Activated CD4-positive, alpha-beta T cell treated with anti-CD3 and anti-CD28 coated beads for 36 hours (primary cell): ENCODE data around the gene CHTF18. TPM values are rescaled to one million over a fixed set of nuclear protein-coding genes. Genes with fewer than 3 reads are reported as not detected.
"Not testable (repeated sequence)": the region's sequence is repeated elsewhere in the genome, so short reads cannot be mapped to it uniquely, and the experiment has no call there.

Experiments used
- ATAC-seq: fragments of 200-7000 bp; cut with Tn5 transposase; one replicate; pipeline ENCODE4 v1.10.0; 2021; ENCODE audit warnings: mild to moderate bottlenecking, moderate library complexity
- CTCF ChIA-PET: fragments of 350-600 bp; sonication (Branson Sonifier 250); formaldehyde crosslinking; loops from one replicate; lab custom pipeline; 2021; ENCODE audit warnings: antibody characterized with exemption; lab: Charles Lee
- POLR2A ChIA-PET: fragments of 350-600 bp; sonication (Branson Sonifier 250); formaldehyde crosslinking; loops from one replicate; lab custom pipeline; 2021; ENCODE audit warnings: antibody characterized with exemption, inconsistent platforms; lab: Charles Lee
- DNase-seq: peaks from one replicate; pipeline ENCODE4 v3.0.0-alpha.2; 2020
- H3K27ac Mint-ChIP-seq: one replicate; pipeline ENCODE4 v1.8.0; 2021; ENCODE audit warnings: mixed read lengths
- H3K27me3 Mint-ChIP-seq: one replicate; pipeline ENCODE4 v1.8.0; 2021; ENCODE audit warnings: mixed read lengths
- H3K36me3 Mint-ChIP-seq: one replicate; pipeline ENCODE4 v1.8.0; 2021; ENCODE audit warnings: low read depth, mixed read lengths
- H3K4me1 Mint-ChIP-seq: one replicate; pipeline ENCODE4 v1.8.0; 2021; ENCODE audit warnings: mixed read lengths
- H3K4me3 Mint-ChIP-seq: one replicate; pipeline ENCODE4 v1.8.0; 2021; ENCODE audit warnings: mild to moderate bottlenecking, moderate library complexity, mixed read lengths
- H3K9me3 Mint-ChIP-seq: one replicate; pipeline ENCODE4 v1.8.0; 2021; ENCODE audit warnings: low read depth, mixed read lengths
- intact Hi-C, 2 experiments: fragments of 100-400 bp; cut with DNase I in 1 of 2; cut with micrococcal nuclease in 1 of 2; formaldehyde crosslinking; loops; one replicate each; pipeline versions ENCODE4 v1.14.2 to v1.15.1; 2022 to 2024; cut with DNase I, micrococcal nuclease
- total RNA-seq, 2 experiments: library from RNA; stranded (reverse); gene quantifications; one replicate each; pipeline ENCODE4 v1.2.3, GENCODE V29; 2021

CHTF18 gene
- total RNA-seq, 2 experiments from 2014 or later, result 82.2 to 105 TPM

DNA sequence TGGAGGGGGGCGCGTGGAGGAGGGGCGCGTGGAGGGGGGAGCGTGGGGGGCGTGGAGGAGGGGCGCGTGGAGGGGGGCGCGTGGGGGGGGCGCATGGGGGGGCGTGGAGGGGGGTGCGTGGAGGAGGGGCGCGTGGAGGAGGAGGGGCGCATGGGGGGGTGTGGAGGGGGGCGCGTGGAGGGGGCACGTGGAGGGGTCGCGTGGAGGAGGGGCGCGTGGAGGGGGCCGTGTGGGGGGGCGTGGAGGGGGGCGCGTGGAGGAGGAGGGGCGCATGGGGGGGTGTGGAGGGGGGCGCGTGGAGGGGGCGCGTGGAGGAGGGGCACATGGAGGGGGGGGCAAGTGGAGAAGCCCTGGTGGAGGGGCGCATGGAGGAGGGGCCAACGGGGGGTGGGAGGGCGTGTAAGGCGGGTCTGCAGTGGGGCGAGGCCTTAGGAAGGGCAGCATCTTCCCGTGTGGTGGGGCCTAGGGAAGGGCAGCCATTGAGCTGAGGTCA, 20.6 kb upstream of the CHTF18 start:
- Mint-ChIP-seq H3K36me3 (no peaks in the 10 kb centered on the region), H3K27ac (no peak overlapping the region), H3K4me3 (no peak overlapping the region), H3K4me1 (no peaks in the 10 kb centered on the region), H3K27me3 (no peaks in the 10 kb centered on the region), H3K9me3 (no peaks in the 10 kb centered on the region)
- DNase-seq (no peak), ATAC-seq (no peak)
- CTCF ChIA-PET, result no interaction called here
- POLR2A ChIA-PET, result no interaction called here
- intact Hi-C loops, result no loop called here

DNA sequence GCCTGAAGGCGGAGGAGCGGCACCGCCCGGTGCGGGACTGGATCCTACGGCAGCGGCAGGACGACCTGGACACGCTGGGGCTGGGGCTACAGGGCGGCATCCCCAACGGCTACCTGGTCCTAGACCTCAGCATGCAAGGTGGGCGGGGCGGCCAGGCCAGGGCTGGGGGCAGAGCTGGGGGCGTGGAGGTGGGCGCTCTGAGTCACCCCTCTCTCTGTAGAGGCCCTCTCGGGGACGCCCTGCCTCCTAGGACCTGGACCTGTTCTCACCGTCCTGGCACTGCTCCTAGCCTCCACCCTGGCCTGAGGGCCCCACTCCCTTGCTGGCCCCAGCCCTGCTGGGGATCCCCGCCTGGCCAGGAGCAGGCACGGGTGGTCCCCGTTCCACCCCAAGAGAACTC, 20.0 kb upstream of the CHTF18 start:
- H3K9me3 Mint-ChIP-seq, result no peaks in the 10 kb centered on the region
- POLR2A ChIA-PET, result no interaction called here
- no peak overlapping the region for H3K4me3 Mint-ChIP-seq
- no peak for DNase-seq
- H3K4me1 Mint-ChIP-seq, result no peaks in the 10 kb centered on the region
- intact Hi-C loops, result no loop called here
- no peaks in the 10 kb centered on the region for H3K36me3 Mint-ChIP-seq
- CTCF ChIA-PET, result no interaction called here
- H3K27ac Mint-ChIP-seq, result no peak overlapping the region
- no peaks in the 10 kb centered on the region for H3K27me3 Mint-ChIP-seq
- no peak for ATAC-seq

DNA sequence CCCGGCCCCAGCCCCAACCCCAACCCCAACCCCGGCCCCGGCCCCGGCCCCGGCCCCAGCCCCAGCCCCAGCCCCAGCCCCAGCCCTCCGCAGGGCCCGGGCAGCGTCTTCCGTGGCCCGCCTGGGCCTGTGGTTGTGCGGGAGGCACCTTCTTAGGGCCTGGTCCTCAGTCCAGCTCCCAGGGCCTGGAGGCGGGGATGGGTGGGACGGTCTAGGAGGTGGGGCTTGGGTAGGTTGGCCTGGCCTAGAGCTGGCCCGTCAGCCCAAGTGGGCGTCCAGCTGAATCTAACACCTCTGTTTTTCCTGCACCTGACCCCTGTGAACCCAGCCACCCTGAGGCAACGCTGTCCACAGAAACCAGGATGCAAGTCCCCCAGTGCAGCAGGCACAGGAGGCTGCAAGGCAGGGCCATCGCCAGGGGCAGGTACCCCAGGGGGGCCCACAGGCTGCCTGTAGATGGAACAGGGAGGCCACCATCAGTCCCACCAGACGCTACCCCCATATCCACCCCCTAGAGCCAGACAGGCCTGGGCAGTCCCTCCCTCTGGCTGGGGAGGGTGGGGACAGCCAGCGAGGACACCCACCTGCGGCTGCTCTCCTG, 19.1 kb upstream of the CHTF18 start:
- H3K9me3 Mint-ChIP-seq, result no peaks in the 10 kb centered on the region
- H3K4me1 Mint-ChIP-seq, result no peaks in the 10 kb centered on the region
- ChIA-PET CTCF (no interaction called here), POLR2A (no interaction called here)
- ATAC-seq (no peak), DNase-seq (no peak)
- H3K4me3 Mint-ChIP-seq, result no peak overlapping the region
- H3K27me3 Mint-ChIP-seq, result no peaks in the 10 kb centered on the region
- no peak overlapping the region for H3K27ac Mint-ChIP-seq
- intact Hi-C loops, result no loop called here
- no peaks in the 10 kb centered on the region for H3K36me3 Mint-ChIP-seq

DNA sequence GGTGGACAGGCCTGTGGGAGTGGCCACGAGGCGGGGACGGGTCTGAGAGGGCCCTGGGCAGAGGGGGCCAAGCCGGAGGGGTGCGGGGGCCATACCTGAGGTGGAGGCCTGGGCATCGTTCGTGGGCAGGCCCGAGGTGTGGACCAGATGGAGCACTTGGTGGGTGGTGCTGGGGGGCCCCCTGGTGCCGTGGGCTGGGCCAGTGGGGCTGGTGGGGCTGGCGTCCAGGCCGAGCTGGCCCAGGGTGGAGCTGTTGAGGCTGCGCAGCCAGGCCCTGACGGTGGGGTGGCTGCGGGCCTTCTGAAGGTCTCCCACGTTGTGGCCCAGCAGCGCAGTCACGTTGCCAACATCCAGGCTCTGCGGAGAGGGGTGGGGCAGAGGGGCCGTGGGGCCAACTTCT, 18.5 kb upstream of the CHTF18 start:
- Mint-ChIP-seq H3K9me3 (no peaks in the 10 kb centered on the region), H3K27ac (no peak overlapping the region), H3K36me3 (no peaks in the 10 kb centered on the region), H3K4me1 (no peaks in the 10 kb centered on the region), H3K27me3 (no peaks in the 10 kb centered on the region), H3K4me3 (no peak overlapping the region)
- intact Hi-C loops, result no loop called here
- DNase-seq, result no peak
- ChIA-PET POLR2A (no interaction called here), CTCF (no interaction called here)
- ATAC-seq, result no peak

DNA sequence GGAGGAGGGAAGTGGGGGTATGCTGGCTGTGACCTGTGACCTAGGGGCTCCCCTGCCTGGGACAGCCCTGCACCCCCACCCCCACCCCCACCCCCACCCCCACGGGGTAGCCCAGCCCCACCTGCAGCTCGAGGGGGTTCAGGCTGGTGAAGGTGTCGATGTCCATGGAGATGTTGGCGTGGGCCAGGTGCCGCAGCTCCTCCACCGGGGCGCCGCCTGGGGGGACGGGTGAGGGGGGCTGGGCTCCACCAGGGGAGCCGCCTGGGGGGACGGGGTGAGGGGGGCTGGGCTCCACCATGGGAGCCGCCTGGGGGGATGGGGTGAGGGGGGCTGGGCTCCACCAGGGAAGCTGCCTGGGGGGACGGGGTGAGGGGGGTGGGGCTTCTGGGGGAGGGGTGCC, 18.0 kb upstream of the CHTF18 start:
- Mint-ChIP-seq H3K27me3 (no peaks in the 10 kb centered on the region), H3K4me3 (no peak overlapping the region), H3K36me3 (no peaks in the 10 kb centered on the region), H3K4me1 (no peaks in the 10 kb centered on the region), H3K27ac (no peak overlapping the region), H3K9me3 (no peaks in the 10 kb centered on the region)
- POLR2A ChIA-PET, result no interaction called here
- CTCF ChIA-PET, result no interaction called here
- ATAC-seq (no peak), DNase-seq (no peak)
- intact Hi-C loops, result no loop called here

DNA sequence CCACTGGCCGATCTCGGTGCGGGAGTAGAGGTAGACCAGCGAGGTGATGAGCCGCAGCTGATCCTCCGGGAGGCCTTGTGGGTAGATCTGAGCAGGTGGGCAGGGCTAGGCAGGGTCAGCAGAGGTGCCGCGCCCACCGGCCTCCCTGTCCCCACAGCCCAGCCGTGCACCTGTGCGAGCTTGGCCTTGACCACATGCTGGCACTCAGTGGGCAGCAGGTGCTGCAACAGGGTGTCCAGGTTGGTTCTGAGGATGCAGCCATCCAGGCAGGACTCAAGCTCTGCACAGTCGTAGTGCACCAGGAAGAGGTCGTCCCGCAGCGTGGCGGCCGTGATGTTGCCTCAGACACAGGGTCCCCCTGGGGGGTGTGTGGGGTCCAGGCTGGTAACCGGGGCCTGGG, 15.5 kb upstream of the CHTF18 start:
- ATAC-seq (no peak), DNase-seq (no peak)
- Mint-ChIP-seq H3K9me3 (no peaks in the 10 kb centered on the region), H3K27me3 (peaks cover 2% of the 10 kb centered on the region), H3K4me3 (no peak overlapping the region), H3K4me1 (no peaks in the 10 kb centered on the region), H3K36me3 (no peaks in the 10 kb centered on the region), H3K27ac (no peak overlapping the region)
- intact Hi-C loops, result no loop called here
- POLR2A ChIA-PET, result no interaction called here
- CTCF ChIA-PET, result interaction anchor here (0.7 kb wide), 1 partner anchor 378 kb away, joined by 3 read pairs; no protein-coding TSS in a partner anchor

DNA sequence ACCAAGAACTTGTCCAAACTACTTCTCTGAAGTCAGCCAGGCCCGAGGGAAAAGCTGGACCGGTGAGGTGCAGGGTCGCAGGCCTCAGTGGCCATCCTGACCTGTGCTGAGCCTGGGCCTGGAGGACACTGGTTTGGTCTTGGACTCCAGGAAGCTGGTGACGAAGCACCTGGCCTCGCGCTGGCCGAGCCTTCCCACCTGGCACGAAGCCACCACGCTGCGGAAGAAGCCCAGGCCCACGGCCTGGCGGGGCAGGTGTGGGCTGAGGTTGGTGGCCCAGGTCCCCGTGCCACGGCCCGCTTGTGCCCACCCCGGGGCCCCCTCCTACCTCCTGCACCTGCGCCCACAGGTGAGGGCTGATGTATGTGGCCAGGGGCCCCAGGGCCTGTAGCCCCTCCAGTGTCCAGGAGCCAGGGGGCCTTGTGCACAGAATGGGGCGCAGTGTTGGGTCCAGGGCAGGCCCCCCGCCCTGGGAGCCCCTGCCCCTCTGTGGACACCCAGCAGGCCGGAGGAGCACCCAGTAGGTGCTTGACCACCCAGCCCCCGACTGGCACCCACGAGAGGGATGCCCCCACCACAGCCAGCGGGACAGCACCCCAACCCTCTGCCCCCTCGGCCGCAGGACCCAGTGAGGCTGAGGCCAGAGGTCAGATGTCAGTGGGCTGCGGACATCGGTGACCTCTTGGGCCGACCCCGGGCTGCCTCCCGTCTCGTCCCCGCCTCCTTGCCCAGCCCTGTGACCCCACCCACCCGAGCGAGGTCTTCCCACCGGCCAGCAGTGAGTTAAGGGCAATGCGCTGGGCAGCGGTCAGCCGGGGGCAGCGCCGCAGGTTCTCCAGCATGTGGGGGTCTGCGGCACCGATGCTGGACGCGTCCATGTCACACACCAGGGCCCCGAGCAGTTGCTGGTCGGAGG, 14.1 kb upstream of the CHTF18 start:
- ChIA-PET CTCF (no interaction called here), POLR2A (no interaction called here)
- intact Hi-C loops, result no loop called here
- no peak for DNase-seq
- no peak overlapping the region for H3K4me3 Mint-ChIP-seq
- no peaks in the 10 kb centered on the region for H3K36me3 Mint-ChIP-seq
- ATAC-seq, result no peak
- no peak overlapping the region for H3K27ac Mint-ChIP-seq
- no peaks in the 10 kb centered on the region for H3K9me3 Mint-ChIP-seq
- peaks cover 2% of the 10 kb centered on the region for H3K27me3 Mint-ChIP-seq
- no peaks in the 10 kb centered on the region for H3K4me1 Mint-ChIP-seq

DNA sequence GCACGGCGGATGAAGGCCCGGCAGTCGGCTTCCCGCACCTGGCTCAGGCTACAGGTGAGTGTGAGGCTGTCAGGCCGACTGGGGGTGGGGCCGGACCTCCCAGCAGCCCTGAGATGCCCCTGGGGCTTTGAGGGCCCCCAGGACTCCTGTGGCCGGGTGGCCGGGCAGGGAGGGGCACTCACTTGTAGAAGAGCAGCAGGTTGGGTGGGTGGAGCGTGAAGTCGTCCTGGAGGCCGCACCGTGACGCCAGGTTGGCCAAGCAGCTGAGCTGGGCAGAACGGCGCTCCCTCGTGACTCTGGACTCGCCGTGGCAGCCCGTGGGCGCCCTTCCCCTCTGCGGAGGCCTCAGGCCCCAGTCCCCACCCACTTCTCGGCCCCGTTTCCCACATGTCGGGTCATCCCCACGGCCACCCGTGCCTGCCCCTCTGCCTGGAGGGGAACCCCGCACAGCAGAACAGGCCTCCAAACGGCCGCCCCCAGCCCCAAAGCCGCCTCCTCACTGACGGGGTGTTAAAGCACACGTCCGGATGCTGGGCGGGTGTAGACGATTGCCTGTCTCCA, 13.1 kb upstream of the CHTF18 start:
- H3K4me1 Mint-ChIP-seq, result no peaks in the 10 kb centered on the region
- H3K36me3 Mint-ChIP-seq, result no peaks in the 10 kb centered on the region
- H3K4me3 Mint-ChIP-seq, result no peak overlapping the region
- ATAC-seq (no peak), DNase-seq (no peak)
- no peaks in the 10 kb centered on the region for H3K9me3 Mint-ChIP-seq
- ChIA-PET CTCF (no interaction called here), POLR2A (no interaction called here)
- peaks cover 2% of the 10 kb centered on the region for H3K27me3 Mint-ChIP-seq
- H3K27ac Mint-ChIP-seq, result no peak overlapping the region
- intact Hi-C loops, result no loop called here

DNA sequence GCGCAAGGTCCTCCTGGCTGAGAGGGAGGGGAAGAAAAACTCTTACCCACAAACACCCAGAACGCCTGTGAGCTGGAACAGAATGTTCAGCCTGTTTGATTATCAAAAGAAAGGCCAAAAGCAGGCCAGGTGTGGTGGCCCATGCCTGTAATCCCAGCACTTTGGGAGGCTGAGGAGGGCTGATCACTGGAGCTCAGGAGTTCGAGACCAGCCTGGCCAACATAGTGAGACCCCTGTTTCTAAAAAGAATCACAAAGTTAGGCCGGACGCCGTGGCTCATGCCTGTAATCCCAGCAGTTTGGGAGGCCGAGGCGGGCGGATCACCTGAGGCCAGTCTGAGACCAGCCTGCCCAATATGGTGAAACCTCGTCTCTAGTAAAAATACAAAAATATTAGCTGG, 12.1 kb upstream of the CHTF18 start:
- H3K27ac Mint-ChIP-seq, ATAC-seq, H3K27me3 Mint-ChIP-seq, H3K4me1 Mint-ChIP-seq, H3K4me3 Mint-ChIP-seq, DNase-seq, intact Hi-C loops, H3K9me3 Mint-ChIP-seq, H3K36me3 Mint-ChIP-seq, POLR2A ChIA-PET: not testable (repeated sequence)
- CTCF ChIA-PET, result interaction anchor here (0.6 kb wide), 1 partner anchor 68 kb away, joined by 3 read pairs; no protein-coding TSS in a partner anchor

DNA sequence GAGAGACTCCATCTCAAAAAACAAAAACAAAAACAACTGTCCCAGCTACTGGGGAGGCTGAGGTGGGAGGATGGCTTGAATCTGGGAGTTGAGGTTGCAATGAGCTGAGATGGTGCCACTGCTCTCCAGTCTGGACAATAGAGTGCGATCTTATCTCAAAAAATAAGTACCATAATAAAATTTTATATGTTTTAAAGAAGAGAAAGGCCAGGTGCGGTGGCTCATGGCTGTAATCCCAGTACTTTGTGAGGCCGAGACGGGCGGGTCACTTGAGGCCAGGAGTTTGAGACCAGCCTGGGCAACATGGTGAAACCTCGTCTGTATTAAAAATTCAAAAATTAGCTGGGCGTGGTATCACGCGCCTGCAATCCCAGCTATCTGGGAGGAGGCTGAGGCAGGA, 11.6 kb upstream of the CHTF18 start:
- intact Hi-C loops, result no loop called here
- no peaks in the 10 kb centered on the region for H3K4me1 Mint-ChIP-seq
- ATAC-seq (no peak), DNase-seq (no peak)
- no peak overlapping the region for H3K4me3 Mint-ChIP-seq
- H3K27me3 Mint-ChIP-seq, result peaks cover 2% of the 10 kb centered on the region
- ChIA-PET CTCF (interaction anchor here (0.6 kb wide), 1 partner anchor 485 kb away, joined by 3 read pairs; no protein-coding TSS in a partner anchor), POLR2A (no interaction called here)
- no peak overlapping the region for H3K27ac Mint-ChIP-seq
- no peaks in the 10 kb centered on the region for H3K36me3 Mint-ChIP-seq
- H3K9me3 Mint-ChIP-seq, result no peaks in the 10 kb centered on the region

DNA sequence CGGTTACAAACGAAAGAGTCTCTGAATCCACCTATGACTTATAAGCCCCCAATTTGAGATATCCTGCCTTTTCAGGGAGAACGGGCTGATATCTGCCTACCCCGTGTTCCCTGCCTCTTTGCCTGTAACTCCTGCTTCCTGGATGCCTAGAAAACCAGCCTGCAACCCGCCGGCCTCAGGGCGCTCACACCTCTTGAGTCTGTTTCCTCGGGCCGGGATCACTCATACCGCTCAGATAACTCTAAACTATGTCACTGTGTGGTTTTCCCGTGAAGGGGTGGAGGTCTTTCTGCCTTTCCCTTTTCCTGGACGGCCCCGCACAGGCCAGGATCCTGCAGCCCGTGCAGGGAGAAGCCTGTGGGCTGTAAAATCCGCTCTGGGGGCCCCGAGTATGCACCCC, 10.6 kb upstream of the CHTF18 start:
- H3K9me3 Mint-ChIP-seq, result no peaks in the 10 kb centered on the region
- ATAC-seq (no peak), DNase-seq (no peak)
- H3K4me1 Mint-ChIP-seq, result no peaks in the 10 kb centered on the region
- no peak overlapping the region for H3K4me3 Mint-ChIP-seq
- ChIA-PET CTCF (no interaction called here), POLR2A (no interaction called here)
- peaks cover 2% of the 10 kb centered on the region for H3K27me3 Mint-ChIP-seq
- H3K36me3 Mint-ChIP-seq, result no peaks in the 10 kb centered on the region
- intact Hi-C loops, result no loop called here
- no peak overlapping the region for H3K27ac Mint-ChIP-seq

DNA sequence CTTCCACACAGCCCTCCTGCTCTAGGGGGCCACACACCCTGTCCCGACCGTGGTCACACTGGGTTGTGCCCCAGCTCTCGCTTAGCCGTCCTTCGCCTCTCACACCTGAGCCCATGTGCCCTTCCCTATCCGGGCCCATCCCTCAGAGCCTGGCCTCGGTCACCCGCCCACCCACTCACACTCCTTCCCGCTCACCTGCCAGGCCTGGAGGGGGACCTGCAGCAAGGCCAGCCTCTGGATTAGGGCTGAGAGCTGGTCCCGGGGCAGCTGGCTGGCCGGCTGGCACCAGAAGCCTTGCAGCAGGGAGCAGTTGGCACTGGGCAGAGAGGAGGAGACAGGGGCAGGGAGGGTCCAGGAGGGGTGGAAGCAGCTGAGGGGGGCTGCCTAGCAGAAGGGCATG, 10.0 kb upstream of the CHTF18 start:
- intact Hi-C loops, result no loop called here
- H3K4me3 Mint-ChIP-seq, result no peak overlapping the region
- H3K9me3 Mint-ChIP-seq, result no peaks in the 10 kb centered on the region
- ChIA-PET CTCF (interaction anchor here (0.6 kb wide), 1 partner anchor 66 kb away, joined by 3 read pairs; no protein-coding TSS in a partner anchor), POLR2A (no interaction called here)
- H3K27ac Mint-ChIP-seq, result no peak overlapping the region
- H3K4me1 Mint-ChIP-seq, result no peaks in the 10 kb centered on the region
- DNase-seq, result no peak
- H3K36me3 Mint-ChIP-seq, result no peaks in the 10 kb centered on the region
- H3K27me3 Mint-ChIP-seq, result peaks cover 2% of the 10 kb centered on the region
- ATAC-seq, result no peak
